ENCODE results near the gene SPOCK1.

DNA sequence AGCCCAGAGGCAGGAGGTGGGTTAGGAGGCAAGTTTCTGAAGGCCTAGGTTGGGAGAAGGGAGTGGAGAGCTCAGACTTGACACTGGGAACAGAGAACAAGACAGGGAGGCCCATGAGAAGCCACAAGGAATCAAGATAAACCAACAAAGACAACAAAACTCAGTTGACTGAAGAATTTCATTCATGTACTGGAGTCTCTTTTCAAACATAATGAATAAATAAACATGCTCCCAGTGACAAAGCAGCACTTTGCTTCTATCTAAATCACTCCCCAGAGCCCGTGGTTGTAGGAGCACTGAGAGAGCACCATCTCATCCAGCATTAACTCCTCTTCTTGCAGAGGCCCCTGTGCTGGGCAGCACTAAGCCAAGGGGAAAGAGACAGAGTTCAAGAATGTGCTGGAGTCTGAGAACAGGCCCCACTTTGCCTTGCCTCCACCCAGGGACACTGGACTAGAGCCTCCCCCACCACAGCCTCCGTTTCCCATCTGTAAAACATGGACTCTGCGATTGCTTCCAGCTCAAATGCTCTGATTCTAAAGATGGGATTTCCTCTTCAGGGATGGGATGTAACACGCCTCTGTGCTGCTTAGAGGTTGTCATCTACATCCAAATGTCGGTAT is 282.0 kb downstream of the SPOCK1 start:
- TF ChIP-seq, protein P1, sequence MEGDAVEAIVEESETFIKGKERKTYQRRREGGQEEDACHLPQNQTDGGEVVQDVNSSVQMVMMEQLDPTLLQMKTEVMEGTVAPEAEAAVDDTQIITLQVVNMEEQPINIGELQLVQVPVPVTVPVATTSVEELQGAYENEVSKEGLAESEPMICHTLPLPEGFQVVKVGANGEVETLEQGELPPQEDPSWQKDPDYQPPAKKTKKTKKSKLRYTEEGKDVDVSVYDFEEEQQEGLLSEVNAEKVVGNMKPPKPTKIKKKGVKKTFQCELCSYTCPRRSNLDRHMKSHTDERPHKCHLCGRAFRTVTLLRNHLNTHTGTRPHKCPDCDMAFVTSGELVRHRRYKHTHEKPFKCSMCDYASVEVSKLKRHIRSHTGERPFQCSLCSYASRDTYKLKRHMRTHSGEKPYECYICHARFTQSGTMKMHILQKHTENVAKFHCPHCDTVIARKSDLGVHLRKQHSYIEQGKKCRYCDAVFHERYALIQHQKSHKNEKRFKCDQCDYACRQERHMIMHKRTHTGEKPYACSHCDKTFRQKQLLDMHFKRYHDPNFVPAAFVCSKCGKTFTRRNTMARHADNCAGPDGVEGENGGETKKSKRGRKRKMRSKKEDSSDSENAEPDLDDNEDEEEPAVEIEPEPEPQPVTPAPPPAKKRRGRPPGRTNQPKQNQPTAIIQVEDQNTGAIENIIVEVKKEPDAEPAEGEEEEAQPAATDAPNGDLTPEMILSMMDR (conservative IDR thresholded peaks at IDR 0.05; ENCODE audit: low read depth, low read length), result no peak
- TF ChIP-seq EZH2 (IDR thresholded peaks at IDR 0.05; ENCODE audit: low read length, unreplicated experiment), result no peak
- TF ChIP-seq EZH2phosphoT487 (IDR thresholded peaks at IDR 0.05; ENCODE audit: borderline replicate concordance, low read length), result no peak
